Caki2 (cell line): Measurements from ENCODE around the gene BAZ2B. TPM values are rescaled to one million over a fixed set of nuclear protein-coding genes. Genes with fewer than 3 reads are reported as not detected.

Source experiments
- DNase-seq: peaks from one replicate; pipeline ENCODE4 v3.0.0-alpha.2; 2015; ENCODE audit warnings: low read depth
- in situ Hi-C: cut with HindIII; loops from 2 replicates; pipeline ENCODE4 v1.10.0; 2016; ENCODE audit warnings: low sequenced_read_pairs, low pct_unique_long_range_greater_than_20kb, mixed read lengths
- total RNA-seq: library from RNA; depleted of rRNA; stranded (reverse); fragments of >200 nt; shearing (Covaris generic); gene quantifications from 2 replicates; pipeline ENCODE4 v1.2.3, GENCODE V29; 2014; ENCODE audit warnings: low replicate concordance

BAZ2B gene
- total RNA-seq, 1 experiment from 2014 or later = 8.4 TPM

DNA sequence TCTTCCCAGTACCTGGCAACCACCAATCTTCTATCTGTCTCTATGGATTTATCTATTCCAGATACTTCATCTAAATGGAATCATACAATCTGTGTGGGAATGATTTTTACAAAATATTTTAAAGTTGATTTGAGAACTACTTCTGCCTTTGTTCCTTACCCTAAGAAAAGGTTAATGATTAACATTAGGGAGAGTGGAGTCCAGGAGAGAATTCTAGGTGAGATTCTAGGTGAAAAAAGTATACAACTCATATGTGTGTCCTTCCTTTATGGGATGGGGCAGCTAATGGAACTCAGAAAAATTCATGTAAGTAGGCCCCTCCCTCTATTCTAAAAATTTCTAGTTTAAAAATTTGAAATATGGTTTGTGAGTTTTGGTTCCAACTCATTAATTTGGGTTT is 293.9 kb downstream of the BAZ2B start:
- DNase-seq = peak; percentile 1
- in situ Hi-C loops = no loop called here

DNA sequence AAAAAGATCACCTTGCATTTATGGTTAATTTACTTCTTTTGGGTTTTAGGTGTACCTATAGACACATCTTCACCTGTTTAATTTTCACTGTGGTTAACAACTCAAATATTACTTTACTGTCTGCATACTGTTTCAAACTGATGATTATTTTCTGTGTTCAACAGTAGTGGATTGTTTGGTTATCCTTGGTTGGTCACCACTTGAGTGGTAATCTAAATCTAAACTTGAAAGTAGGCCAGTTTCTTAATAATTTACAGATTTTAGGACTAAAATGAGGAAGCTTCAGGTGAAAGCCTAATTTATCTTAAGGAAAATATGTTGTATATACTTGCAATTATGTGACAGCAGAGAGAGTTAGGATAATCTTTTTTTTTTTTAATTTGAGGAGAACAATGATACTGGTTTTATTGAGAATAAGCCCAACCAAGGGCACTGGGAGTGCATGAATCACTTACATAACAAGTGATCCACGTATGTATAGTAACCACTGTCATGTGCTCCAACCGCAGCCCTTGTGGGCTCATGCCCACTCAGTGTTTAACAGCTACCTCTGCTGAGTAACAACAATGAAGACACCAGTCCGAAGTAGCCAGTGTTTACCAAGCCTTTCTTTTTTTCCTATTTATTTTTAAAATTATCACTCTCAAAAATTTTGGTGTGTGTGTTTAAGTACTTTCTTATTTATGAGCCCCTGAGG is 298.8 kb downstream of the BAZ2B start:
- DNase-seq = no peak

GRCh38 chr2:159307942-159308341 is 308.4 kb downstream of the BAZ2B start:
- in situ Hi-C loops = no loop called here

More for the DNA sequence above, 298.8 kb downstream of the BAZ2B start:
- in situ Hi-C loops = no loop called here

DNA sequence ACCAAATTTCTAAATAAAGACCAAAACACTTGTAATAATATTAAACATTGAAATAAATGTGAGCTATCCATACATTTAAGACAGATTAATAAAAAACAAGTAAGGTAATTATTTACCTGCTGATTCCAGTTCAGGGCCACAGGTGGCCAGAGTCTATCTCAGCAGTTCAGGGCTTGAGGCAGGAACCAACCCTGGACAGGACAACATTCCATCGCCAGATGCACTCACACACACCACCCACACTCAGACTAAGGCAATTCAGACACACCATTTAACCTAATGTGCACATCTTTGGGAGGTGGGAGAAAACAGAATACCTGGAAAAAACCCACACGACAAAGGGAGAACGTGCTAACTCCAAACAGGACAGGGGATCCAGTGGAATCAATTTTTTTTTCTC is 315.8 kb downstream of the BAZ2B start:
- in situ Hi-C loops = no loop called here
- no peak for DNase-seq

More at GRCh38 chr2:159307942-159308341, 308.4 kb downstream of the BAZ2B start:
- no peak for DNase-seq

DNA sequence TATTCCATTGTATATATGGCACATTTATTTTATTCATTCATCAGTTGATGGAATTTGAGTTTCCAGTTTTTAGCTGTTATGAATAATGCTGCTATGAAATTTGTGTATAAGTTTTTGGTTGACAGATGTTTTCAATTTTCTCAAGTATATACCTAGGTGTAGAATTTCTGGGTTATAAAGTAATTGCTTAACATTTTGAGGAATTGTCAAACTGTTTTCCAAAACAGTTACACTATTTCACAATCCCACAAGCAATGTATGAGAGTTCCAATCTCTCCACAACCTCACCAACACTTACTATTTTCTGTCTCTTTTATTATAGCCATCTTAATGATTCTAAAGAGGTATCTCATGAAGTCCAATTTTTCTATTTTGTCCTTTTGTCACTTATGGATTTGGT is 317.4 kb downstream of the BAZ2B start:
- in situ Hi-C loops = no loop called here
- no peak for DNase-seq

DNA sequence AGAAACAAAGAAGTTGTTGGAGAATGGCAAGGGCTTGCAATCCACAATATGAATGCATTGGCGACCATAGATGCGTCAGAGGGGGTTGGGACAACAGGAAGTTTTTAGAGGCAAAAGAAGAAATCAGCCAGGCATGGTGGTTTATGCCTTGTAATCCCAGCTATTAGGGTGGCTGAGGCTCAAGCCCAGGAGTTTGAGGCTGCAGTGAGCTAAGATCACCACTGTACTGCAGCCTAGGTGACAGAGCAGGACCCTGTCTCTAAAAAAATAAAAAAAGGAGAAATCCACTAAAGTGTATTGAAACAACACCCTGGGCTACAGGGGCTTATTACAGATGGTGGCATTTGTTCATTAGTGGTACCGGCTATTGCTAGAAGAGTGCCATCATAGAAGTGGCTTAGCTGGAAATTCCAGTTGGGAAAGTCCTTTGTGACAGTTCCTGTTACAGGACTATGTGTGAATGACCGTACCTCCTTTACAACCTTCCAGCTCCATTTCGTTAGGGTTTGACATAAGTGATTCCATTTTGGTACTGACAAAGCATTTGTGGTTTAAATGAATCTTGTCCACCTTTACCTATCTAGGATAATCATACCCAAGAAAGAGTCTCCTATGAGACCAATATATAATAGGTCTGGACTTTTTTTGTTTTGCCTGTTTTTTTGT is 319.2 kb downstream of the BAZ2B start:
- DNase-seq = no peak
- in situ Hi-C loops = no loop called here

DNA sequence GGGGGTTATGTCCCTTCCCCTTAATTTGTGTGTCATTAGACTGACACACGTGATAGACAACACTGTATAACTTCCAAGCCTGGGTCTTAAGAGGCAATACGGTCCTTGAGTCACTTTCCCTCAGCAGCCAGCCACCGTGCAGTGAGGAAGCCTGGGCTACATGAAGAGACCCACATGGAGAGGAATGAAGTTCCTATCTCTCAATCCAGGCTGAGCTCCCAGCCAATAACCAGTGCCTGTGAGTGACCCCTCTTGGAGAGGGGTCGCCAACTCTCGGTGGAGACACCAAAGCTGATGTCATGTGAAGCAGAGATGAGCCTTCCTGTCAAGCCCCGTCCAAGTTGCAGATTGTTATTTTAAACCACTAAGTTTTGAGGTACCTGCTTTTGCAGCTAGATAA is 324.2 kb downstream of the BAZ2B start:
- DNase-seq = no peak
- in situ Hi-C loops = no loop called here

DNA sequence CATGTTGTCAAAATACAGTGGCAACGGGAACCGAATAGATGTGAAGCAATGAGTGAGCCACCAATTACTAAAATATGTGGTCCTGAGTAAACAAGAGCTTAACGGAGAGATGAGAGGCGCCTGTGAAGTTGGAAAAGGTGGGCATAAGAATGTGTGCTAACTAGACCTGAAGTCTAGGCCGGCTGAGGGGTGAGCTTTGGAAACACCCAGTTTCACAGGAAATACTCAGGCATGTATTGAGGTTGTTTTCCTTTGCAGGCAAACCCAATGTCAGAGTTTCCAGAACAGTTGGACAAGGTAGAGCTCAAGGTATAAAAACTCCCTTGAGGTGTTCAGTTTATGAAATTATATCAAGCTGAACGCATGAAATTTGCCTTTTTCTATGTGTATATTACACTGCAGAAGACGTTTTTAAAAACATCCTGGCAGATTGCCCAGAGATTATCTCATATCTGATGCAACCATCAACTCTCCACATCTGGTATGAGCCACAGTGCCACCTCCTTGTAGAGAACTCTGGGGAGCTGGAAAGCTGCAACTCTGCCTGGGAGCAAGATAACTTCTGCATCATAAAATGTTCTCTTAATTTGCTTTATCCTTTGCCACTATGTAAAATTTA is 325.9 kb downstream of the BAZ2B start:
- peak; percentile 52 for DNase-seq
- in situ Hi-C loops = no loop called here

DNA sequence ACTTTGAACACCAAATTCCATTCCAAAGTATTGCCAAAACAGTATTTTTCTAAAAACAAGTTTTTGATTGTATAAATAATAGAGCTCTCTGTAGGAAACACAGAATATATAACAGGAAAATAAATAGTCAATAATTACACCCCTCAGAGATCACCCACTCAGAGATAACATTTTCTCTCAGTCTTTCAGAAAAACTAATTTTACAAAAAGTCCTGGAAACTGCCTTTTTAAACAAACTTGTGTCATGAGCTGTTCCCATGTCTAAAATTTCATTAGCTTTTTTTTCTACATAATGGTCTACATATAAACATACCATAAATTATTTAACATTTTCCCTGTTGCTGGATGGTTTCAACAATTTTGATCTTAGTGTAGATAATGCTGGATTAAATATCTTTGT is 328.6 kb downstream of the BAZ2B start:
- in situ Hi-C loops = no loop called here

GRCh38 chr2:159286709-159287441 is 329.5 kb downstream of the BAZ2B start:
- peak; percentile 94 for DNase-seq
- in situ Hi-C loops = no loop called here

More for the DNA sequence above, 328.6 kb downstream of the BAZ2B start:
- no peak for DNase-seq

DNA sequence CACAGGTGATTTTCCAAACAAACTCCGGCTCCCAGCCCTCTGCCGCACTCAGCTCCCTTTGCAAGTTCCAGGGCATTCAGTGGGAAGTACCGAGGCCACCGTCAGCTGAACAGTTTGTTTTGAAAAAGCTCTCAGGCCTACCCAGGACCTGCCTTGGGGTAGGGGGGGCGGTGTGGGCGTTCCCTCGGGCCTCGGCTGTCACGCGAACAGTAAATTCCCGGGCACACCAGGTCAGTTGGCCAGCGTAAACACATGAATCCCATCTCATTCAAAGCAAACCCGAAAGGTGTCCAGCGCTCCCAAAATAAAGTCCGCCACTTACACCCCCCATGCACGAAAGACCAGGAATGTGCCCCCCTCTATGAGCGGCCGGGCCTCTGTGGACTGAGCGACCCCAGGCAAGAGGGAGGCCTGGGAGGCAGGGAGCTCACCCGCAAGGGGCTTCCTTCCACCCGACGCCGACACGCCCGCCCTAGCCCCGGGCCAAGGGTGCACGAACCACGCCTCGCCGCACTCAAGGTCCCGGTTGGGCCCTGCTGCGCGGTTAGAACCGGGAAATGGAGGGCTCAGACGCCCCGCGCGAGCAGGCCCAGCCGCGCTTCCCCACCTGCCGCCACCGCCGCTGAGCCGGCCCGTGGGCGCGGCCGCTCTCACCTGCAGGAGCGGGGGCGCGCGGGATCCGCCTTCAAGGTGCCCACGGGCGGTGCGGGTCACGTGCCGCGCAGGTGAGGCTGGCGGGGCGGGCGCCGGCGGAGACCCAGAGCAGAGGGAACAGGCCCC is 330.2 kb downstream of the BAZ2B start, which contains the start of gene WDSUB1:
TSS of gene WDSUB1 (minus strand) at position 775 of the 780 bp plus-strand sequence. CDS start 3,634 bp downstream, outside the sequence.
- in situ Hi-C loops = no loop called here
- peak; percentile 81 for DNase-seq

- in situ Hi-C loops = no loop called here
- no peak for DNase-seq
Measured at GRCh38 chr2:159285433-159285832, 330.9 kb downstream of the BAZ2B start.

- no peak for DNase-seq
- in situ Hi-C loops = no loop called here
Measured at GRCh38 chr2:159283529-159283928, 332.8 kb downstream of the BAZ2B start.

DNA sequence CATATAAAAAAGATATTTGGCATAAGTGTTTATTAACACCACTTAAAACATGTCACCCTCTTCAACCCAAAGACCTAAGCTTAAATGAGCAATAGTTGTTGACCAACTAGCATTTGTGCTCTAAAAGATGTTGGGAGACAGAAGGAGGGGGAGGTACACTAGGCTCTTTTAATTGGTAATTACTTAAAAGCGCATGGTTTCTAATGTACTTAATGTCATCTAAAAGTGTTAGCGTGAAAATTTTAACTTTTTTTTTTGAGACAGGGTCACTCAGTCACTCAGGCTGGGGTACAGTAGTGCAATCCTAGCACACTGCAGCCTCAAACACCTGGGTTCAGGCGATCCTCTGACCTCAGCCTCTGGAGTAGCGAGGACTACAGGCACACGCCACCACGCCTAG is 335.3 kb downstream of the BAZ2B start:
- in situ Hi-C loops = no loop called here
- DNase-seq = no peak

DNA sequence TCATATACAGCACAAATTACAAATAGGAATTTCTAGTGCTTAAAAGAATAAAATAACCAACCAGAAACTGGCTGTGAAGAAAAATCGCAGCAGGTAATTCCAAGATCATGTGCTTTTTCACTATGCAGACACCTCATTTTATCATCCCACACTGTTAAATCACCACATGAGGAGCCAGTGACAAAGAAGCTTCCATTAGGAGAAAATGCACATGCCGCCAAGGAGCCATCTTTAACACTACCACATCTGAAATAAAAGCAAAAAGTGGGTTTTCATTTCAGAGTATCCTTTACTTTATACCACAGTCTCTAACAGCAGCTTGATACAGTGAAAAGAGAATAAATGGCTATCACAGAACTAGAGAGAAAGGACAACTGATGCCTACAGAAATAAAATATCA is 336.6 kb downstream of the BAZ2B start:
- in situ Hi-C loops = no loop called here
- no peak for DNase-seq

DNA sequence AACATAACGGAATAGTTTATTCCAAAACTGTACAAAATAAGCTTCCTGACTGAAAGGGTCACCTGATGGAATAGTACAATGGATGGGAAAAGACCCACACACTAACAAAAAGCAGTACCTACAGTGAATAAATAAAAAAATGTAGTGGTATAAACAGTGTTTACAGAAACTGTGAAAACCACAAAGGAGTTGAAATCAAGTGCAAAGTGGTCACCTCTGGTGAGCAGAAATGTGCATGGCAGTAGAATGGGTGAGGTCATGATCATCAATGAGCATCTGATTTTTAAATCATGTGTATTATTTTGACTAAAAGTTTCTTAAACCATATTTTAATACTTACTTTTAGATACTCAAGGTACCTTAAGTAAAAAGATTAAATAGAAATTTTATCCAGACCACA is 341.2 kb downstream of the BAZ2B start:
- DNase-seq = no peak
- in situ Hi-C loops = no loop called here

DNA sequence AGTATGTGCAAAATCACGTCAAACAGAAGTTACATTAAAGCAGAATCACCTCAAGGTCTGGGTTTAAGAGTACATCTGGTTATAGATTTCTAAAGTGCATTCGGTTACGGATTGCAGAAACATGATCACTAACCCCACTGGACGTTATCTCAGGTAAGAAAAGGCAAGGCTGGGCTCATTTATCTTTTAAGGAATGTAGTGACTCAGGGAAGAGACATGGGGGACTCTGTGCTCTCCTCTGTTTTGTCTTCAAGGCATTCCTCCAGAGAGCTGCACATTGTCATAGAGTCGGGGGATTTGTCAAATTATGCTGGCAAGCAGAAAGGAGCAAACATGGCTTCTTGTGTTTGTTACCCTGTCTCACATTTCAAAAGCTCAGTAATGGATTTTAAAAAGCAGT is 344.2 kb downstream of the BAZ2B start:
- DNase-seq = no peak
- in situ Hi-C loops = no loop called here

GRCh38 chr2:159270744-159271379 is 345.5 kb downstream of the BAZ2B start:
- DNase-seq = no peak

More at GRCh38 chr2:159270744-159271379, 345.5 kb downstream of the BAZ2B start:
- in situ Hi-C loops = no loop called here
